ENCODE results near the gene PHYHD1. TPM values are rescaled to one million over a fixed set of nuclear protein-coding genes. Genes with fewer than 3 reads are reported as not detected.
A peak's percentile ranks its signal among the peaks of the same experiment; 100 is the strongest.

The PHYHD1 gene
- total and polyA plus RNA-seq, 8 donors: 20.7 to 71.3 (median 45.9) TPM

- Histone ChIP-seq H3K4me1 (peaks cover 0 to 3% (median 0%) of the 10 kb centered on the region in 3 donors), H3K36me3 (peaks cover 0 to 33% (median 24%) of the 10 kb centered on the region in 3 donors), H3K27me3 (no peaks in the 10 kb centered on the region), H3K27ac (no peak overlapping the region), H3K4me3 (no peak overlapping the region), H3K9me3 (no peaks in the 10 kb centered on the region)
- 86 to 94% methylated on average over 4 of the region's 4 CpGs for WGBS, 2 donors
- no peak for DNase-seq
- intact Hi-C loops (cut with DNase I): no loop called here
- FAIRE-seq: no peak
- ATAC-seq: no peak
- no peak for TF ChIP-seq CTCF (IDR thresholded peaks at IDR 0.05)
These were observed 10.9 kb upstream of the PHYHD1 start for GRCh38 chr9:128909859-128910258.

- no peak for DNase-seq
- ATAC-seq: no peak
- Histone ChIP-seq H3K9me3 (no peaks in the 10 kb centered on the region), H3K27me3 (no peaks in the 10 kb centered on the region), H3K36me3 (peaks cover 0 to 33% (median 24%) of the 10 kb centered on the region in 3 donors), H3K4me3 (no peak overlapping the region), H3K27ac (no peak overlapping the region), H3K4me1 (peaks cover 3 to 7% (median 7%) of the 10 kb centered on the region in 3 donors)
- intact Hi-C loops (cut with DNase I): no loop called here
- WGBS, 2 donors: 86 to 89% methylated on average over 6 of the region's 6 CpGs
- no peak for FAIRE-seq
- no peak for TF ChIP-seq CTCF (IDR thresholded peaks at IDR 0.05)
These were observed 9.9 kb upstream of the PHYHD1 start for GRCh38 chr9:128910906-128911305.

- Histone ChIP-seq H3K27ac (peak overlapping the region in 2 of 4 donors; percentile 23 to 54), H3K4me3 (no peak overlapping the region), H3K9me3 (no peaks in the 10 kb centered on the region), H3K27me3 (no peaks in the 10 kb centered on the region), H3K4me1 (peaks cover 9 to 13% (median 11%) of the 10 kb centered on the region in 3 donors), H3K36me3 (peaks cover 0 to 33% (median 24%) of the 10 kb centered on the region in 3 donors)
- DNase-seq (peak in 2 of 6 donors; percentile 37 to 68), ATAC-seq (peak in 2 of 4 donors; percentile 8 to 10), FAIRE-seq (no peak)
- intact Hi-C loops (cut with DNase I): no loop called here
- no peak for TF ChIP-seq CTCF (IDR thresholded peaks at IDR 0.05)
- WGBS, 2 donors: 65 to 70% methylated on average over 8 of the region's 8 CpGs
These were observed 9.2 kb upstream of the PHYHD1 start for GRCh38 chr9:128911529-128912035.

GRCh38 chr9:128912270-128912853 is 8.4 kb upstream of the PHYHD1 start:
- FAIRE-seq (no peak), ATAC-seq (no peak), DNase-seq (no peak)
- no peaks in the 10 kb centered on the region for H3K27me3 ChIP-seq
- peak overlapping the region in 2 of 4 donors; percentile 23 to 54 for H3K27ac ChIP-seq
- no peak overlapping the region for H3K4me3 ChIP-seq
- intact Hi-C loops (cut with DNase I): no loop called here
- H3K9me3 ChIP-seq: no peaks in the 10 kb centered on the region
- H3K4me1 ChIP-seq: peaks cover 13 to 17% (median 14%) of the 10 kb centered on the region in 3 donors
- WGBS, 2 donors: 78 to 82% methylated on average over 15 of the region's 15 CpGs
- TF ChIP-seq CTCF (IDR thresholded peaks at IDR 0.05): no peak
- H3K36me3 ChIP-seq: peaks cover 0 to 25% (median 20%) of the 10 kb centered on the region in 3 donors
